Fibroblast of villous mesenchyme (primary cell): ENCODE results near the gene SEC16B. TPM values are rescaled to one million over a fixed set of nuclear protein-coding genes. Genes with fewer than 3 reads are reported as not detected.

Experiments used
- DNase-seq: peaks from one replicate; pipeline ENCODE4 v3.0.0-alpha.2; 2010; ENCODE audit warnings: low read depth
- H3K4me3 ChIP-seq: 2 replicates; pipeline ENCODE4 v1.5.1; 2011; ENCODE audit warnings: low read depth, mild to moderate bottlenecking, low read length
- total RNA-seq: library from RNA; depleted of rRNA; stranded (reverse); fragments of >200 nt; gene quantifications from 2 replicates; pipeline ENCODE4 v1.2.3, GENCODE V29; 2012
- TF ChIP-seq, protein P1 (sequence below): IDR thresholded peaks from 2 replicates; pipeline ENCODE4 v1.5.1; 2012; ENCODE audit warnings: low read depth, mild to moderate bottlenecking, low read length; ENCODE audit not compliant: insufficient read depth

SEC16B gene
- total RNA-seq, 1 donor = 1.3 TPM

DNA sequence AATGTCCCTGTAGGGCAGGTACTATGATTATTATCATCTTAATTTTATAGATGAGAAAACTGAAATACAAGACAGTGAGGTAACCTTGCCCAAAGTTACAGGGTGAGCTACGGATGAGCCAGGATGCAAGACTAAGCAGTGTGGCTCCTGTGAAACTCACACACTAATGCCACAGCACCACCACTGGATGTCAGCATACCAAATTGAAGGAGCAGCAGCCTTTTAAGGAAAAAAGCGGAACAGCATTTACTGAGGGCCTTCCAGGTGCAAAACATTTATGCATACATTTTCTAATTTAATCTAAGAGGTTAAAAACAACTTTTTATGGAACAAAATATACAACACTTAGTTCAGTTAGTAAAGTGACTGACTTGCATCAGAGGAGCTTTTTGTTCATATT is 41.7 kb downstream of the SEC16B start:
- TF ChIP-seq, protein P1, sequence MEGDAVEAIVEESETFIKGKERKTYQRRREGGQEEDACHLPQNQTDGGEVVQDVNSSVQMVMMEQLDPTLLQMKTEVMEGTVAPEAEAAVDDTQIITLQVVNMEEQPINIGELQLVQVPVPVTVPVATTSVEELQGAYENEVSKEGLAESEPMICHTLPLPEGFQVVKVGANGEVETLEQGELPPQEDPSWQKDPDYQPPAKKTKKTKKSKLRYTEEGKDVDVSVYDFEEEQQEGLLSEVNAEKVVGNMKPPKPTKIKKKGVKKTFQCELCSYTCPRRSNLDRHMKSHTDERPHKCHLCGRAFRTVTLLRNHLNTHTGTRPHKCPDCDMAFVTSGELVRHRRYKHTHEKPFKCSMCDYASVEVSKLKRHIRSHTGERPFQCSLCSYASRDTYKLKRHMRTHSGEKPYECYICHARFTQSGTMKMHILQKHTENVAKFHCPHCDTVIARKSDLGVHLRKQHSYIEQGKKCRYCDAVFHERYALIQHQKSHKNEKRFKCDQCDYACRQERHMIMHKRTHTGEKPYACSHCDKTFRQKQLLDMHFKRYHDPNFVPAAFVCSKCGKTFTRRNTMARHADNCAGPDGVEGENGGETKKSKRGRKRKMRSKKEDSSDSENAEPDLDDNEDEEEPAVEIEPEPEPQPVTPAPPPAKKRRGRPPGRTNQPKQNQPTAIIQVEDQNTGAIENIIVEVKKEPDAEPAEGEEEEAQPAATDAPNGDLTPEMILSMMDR = peak; percentile 34
- no peak for DNase-seq

DNA sequence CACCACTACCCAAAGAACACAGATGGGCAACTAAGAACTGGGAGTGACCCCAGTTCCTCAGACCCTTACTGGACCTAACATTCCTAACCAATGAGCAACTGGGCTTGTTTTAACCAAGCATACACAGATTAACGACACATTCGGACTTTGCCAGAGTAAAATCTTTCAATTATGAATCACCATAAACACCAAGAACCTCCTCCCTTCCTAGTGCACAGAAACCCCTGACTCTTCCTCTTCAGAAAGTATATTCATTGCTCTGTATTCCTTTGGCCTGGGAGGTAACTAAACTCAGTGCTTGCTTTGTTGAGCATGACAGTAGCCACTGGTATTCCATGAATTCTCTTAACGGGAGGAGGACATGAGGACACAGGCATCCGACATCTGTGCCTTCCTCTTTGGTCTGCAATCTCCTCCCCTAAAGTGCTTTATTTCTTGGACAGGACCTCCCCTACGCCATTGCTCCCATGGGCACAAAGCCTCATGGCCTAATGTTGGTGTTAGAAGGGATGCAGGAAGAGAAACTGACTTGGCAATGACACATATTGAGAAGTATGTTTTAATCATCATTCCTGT is 42.7 kb downstream of the SEC16B start:
- TF ChIP-seq, protein P1 = no peak
- DNase-seq = peak; percentile 90
- H3K4me3 ChIP-seq = no peak overlapping the region

More for the DNA sequence above, 41.7 kb downstream of the SEC16B start:
- no peak overlapping the region for H3K4me3 ChIP-seq

DNA sequence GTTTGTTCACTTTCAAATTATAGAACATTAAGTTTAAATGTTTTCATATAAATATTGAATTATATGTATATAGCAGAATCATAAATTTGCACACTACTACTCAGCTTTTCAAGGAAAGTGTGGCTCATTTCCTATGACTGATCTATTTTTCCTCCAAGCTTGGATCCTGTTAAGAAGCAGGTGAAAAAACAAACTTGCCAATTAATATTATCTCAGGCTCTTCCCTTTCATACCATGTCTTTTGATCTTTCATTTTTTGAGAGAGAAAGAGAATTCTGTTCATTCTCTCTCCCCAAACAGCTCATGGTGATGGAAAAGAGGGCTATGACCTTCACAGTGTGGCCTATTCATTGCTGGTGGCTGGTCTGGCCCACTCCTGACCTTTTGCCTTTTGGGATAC is 43.7 kb downstream of the SEC16B start:
- TF ChIP-seq, protein P1 = no peak
- no peak overlapping the region for H3K4me3 ChIP-seq
- no peak for DNase-seq

DNA sequence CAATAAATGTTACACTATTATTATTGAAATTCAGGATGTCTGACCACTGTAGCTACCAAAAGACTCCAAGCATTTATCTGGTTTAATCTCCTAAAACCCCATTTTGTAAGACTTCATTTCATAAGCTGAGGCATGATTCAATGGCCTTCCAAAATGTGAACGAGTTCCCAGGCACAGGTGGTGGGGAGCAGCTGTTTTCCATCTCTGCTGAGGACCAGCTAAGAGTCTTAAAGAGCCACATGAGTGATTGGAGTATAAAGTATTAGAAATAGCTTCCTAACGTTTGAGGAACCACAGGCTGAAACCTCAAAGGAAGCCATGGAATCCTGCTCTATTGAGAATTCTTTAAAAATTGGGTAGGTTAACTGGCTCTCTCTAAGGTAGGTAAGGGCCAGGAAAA is 44.9 kb downstream of the SEC16B start:
- TF ChIP-seq, protein P1 = no peak
- peak; percentile 26 for DNase-seq
- no peak overlapping the region for H3K4me3 ChIP-seq

DNA sequence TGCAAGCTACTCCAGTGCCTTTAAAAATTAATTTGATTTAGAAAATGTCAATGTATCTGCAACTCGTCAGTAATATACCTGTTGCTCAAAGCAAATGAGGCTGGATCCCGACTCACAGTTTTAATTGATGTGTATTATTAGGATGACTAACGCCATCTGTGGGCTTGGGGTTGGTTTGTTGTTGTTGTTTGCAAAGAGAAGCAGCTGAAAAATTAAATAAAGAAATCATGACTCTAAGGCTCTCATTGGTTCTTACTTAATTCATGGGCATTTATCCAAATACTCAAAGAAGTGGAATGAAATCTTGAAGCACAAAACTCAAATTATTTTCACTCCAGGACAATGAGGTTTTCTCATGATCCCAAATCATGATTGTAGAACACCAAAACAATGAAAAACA is 46.4 kb downstream of the SEC16B start:
- H3K4me3 ChIP-seq = no peak overlapping the region
- DNase-seq = peak; percentile 70
- TF ChIP-seq, protein P1 = no peak

DNA sequence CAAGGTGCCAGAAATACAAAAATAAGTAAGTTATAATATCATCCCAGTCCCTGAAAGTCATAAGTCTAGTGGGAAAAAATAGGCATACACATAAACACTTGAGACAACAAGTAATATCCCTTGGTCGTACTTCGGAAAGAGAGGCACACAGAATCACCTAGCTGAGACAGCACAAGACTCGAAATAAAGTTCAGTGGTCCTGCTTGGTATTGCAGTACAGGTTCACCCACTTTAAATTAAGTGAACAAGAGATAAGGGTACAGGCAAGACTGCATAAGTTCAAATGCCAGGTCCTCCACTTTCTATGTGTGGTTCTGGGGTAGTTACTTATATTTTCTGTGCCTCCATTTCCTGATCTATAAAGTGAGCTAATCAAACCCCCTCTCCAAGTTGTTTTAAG is 47.6 kb downstream of the SEC16B start:
- no peak for DNase-seq
- TF ChIP-seq, protein P1 = no peak
- H3K4me3 ChIP-seq = no peak overlapping the region

DNA sequence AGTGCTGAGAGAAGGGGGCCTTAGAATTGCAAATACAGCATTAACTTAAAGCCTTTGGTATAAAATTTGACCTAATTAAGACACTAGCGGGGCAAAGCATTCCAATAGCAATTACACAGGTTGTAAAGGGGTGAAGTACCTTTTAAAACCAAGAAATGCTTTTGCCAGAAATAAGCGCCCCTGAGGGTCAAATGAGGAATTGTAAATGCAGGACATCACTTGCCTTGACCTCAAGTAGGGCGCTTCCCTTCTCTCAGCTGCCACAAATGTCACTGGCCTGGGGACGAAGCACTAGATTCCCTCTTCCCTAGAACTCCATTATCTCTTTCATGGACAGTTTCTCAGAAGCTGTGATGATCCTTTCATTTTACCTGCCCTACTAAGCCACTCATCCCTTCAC is 48.3 kb downstream of the SEC16B start:
- H3K4me3 ChIP-seq = no peak overlapping the region
- no peak for DNase-seq
- TF ChIP-seq, protein P1 = no peak
